ENCODE results near the gene SCN4A.
A peak's percentile ranks its signal among the peaks of the same experiment; 100 is the strongest.

SCN4A gene

GRCh38 chr17:63954402-63955063, 18.2 kb downstream of the SCN4A start:
- DNase-seq, result no peak

- peak; percentile 18 for DNase-seq
These were observed 21.5 kb downstream of the SCN4A start for GRCh38 chr17:63950940-63951907.

- DNase-seq, result no peak
These were observed 23.0 kb downstream of the SCN4A start for GRCh38 chr17:63949576-63950250.

- no peak for DNase-seq
These were observed 24.2 kb downstream of the SCN4A start for GRCh38 chr17:63948521-63948920.

GRCh38 chr17:63947711-63948330, 24.9 kb downstream of the SCN4A start:
- no peak for DNase-seq

- DNase-seq, result peak; percentile 52
These were observed 26.0 kb downstream of the SCN4A start for GRCh38 chr17:63946440-63947363.

GRCh38 chr17:63945784-63946439, 26.8 kb downstream of the SCN4A start:
- no peak for DNase-seq

- no peak for DNase-seq
These were observed 27.8 kb downstream of the SCN4A start for GRCh38 chr17:63944736-63945499.

GRCh38 chr17:63943745-63944144, 29.0 kb downstream of the SCN4A start:
- no peak for DNase-seq

- no peak for DNase-seq
These were observed 30.3 kb downstream of the SCN4A start for GRCh38 chr17:63942309-63942985.

- DNase-seq, result no peak
These were observed 31.0 kb downstream of the SCN4A start for GRCh38 chr17:63941751-63942150.

GRCh38 chr17:63941162-63941561, 31.6 kb downstream of the SCN4A start:
- no peak for DNase-seq

GRCh38 chr17:63940584-63940983, 32.1 kb downstream of the SCN4A start:
- DNase-seq, result no peak

- no peak for DNase-seq
These were observed 32.8 kb downstream of the SCN4A start for GRCh38 chr17:63939884-63940283.

- no peak for DNase-seq
These were observed 33.3 kb downstream of the SCN4A start for GRCh38 chr17:63939401-63939800.

- no peak for DNase-seq
These were observed 34.8 kb downstream of the SCN4A start for GRCh38 chr17:63937920-63938319.

GRCh38 chr17:63937319-63937718, 35.4 kb downstream of the SCN4A start:
- no peak for DNase-seq

- no peak for DNase-seq
These were observed 38.3 kb downstream of the SCN4A start for GRCh38 chr17:63934183-63935112.

GRCh38 chr17:63933598-63933997, 39.1 kb downstream of the SCN4A start:
- DNase-seq, result no peak
